Measurements from ENCODE around the gene ATP11C. TPM values are rescaled to one million over a fixed set of nuclear protein-coding genes. Genes with fewer than 3 reads are reported as not detected.

ATP11C gene
- total and polyA plus RNA-seq, 4 donors = 25.6 to 50.4 (median 29.6) TPM

DNA sequence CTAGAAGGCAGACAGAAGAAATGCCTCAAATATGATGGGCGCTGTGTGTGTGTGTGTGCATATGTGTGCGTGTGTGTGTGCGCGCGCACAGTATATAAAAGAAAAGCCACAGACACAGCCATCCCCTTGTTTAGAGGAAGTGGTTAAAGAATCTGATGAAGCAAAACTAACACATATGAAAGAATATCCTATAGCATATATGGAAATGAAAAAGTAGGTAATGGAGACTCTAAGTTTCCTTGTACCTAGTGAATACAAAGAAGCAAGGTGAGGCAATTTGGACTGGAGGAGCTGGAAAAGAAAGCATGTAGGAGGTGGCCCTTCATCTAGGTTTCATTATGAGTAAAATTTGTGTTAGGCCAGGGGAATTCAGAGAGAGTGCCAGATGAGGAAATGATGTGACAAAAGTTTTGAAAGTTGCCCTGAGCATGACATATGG is 166.3 kb downstream of the ATP11C start:
- no peaks in the 10 kb centered on the region for H3K36me3 ChIP-seq (ENCODE audit: control insufficient read depth, insufficient read depth, low read length)
- H3K27ac ChIP-seq (ENCODE audit: low read depth, low read length) = no peak overlapping the region
- H3K27me3 ChIP-seq (ENCODE audit: control insufficient read depth, insufficient read depth, low read length) = no peaks in the 10 kb centered on the region
- WGBS (ENCODE audit: insufficient coverage) = no CpG with 5 or more reads among the region's 5 CpGs
- no peak overlapping the region for H3K4me3 ChIP-seq (ENCODE audit: low read depth, low read length)
- no peak for DNase-seq (ENCODE audit: low read depth in 4 of 6, low spot score in 6 of 6)
- H3K9me3 ChIP-seq (ENCODE audit: control insufficient read depth, insufficient read depth, low read length) = no peaks in the 10 kb centered on the region
- no peaks in the 10 kb centered on the region for H3K4me1 ChIP-seq (ENCODE audit: control insufficient read depth, insufficient read depth, low read length)

DNA sequence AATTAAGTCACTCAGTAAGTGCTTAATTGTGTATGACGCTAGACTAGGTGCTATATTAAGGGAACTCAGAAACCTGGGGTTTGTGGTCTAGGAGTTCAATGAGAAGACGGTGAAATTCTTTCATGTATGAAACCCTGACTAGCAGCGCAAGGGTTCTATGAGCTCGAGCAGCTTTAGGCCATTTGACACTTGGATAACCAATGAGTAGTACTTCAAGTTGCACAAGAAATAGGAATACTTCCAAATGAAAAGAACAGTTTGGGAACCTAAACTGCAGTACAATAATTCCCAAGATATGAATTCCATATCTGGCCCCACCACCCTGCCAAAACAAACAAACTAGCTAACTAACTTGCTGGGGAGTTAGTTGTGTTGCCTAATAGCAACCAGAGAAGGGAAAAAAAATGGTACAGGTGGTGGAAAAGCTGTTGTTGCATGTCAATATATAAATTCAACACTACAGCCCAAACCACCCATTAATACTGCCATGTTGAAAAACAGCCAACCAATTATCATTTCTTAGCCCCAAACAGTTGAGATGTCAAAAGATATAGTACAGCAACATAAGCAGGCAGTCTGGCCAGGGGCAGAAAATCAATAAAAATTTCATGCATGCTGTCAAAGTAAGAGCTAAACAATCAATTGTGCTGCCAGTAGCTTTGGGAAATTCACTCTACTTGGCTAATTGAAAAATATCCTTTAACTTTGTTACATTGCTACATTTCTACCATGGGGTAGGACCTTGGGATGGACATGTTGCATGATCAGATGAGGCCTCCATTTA is 170.3 kb downstream of the ATP11C start:
- peaks cover 3% of the 10 kb centered on the region for H3K27me3 ChIP-seq (ENCODE audit: control insufficient read depth, insufficient read depth, low read length)
- no peak overlapping the region for H3K27ac ChIP-seq (ENCODE audit: low read depth, low read length)
- H3K36me3 ChIP-seq (ENCODE audit: control insufficient read depth, insufficient read depth, low read length) = no peaks in the 10 kb centered on the region
- H3K4me1 ChIP-seq (ENCODE audit: control insufficient read depth, insufficient read depth, low read length) = no peaks in the 10 kb centered on the region
- no peaks in the 10 kb centered on the region for H3K9me3 ChIP-seq (ENCODE audit: control insufficient read depth, insufficient read depth, low read length)
- H3K4me3 ChIP-seq (ENCODE audit: low read depth, low read length) = no peak overlapping the region
- WGBS (ENCODE audit: insufficient coverage) = 96% methylated on average over 3 of the region's 4 CpGs
- DNase-seq (ENCODE audit: low read depth in 4 of 6, low spot score in 6 of 6) = no peak

DNA sequence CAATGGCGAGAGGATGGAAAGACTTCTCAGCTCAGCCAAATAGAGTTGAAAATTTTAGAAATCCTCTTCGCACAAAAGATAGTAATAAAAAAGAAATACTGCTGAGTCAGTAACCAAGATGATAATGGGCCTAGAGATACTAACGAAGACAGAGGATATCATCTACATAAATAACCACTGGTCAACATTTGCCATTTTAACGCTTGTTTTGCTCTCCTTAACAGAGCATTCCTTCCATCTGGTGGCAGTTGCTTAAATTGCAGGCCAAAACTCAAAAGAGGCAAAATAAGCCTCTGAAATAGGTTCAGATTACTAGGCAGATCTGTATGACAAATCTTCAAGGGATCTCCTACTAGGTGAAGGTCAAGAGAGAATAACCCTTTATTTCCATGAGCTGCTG is 173.2 kb downstream of the ATP11C start:
- Histone ChIP-seq H3K9me3 (ENCODE audit: control insufficient read depth, insufficient read depth, low read length) (peaks cover 2% of the 10 kb centered on the region), H3K27me3 (ENCODE audit: control insufficient read depth, insufficient read depth, low read length) (peaks cover 3% of the 10 kb centered on the region), H3K36me3 (ENCODE audit: control insufficient read depth, insufficient read depth, low read length) (no peaks in the 10 kb centered on the region), H3K4me1 (ENCODE audit: control insufficient read depth, insufficient read depth, low read length) (no peaks in the 10 kb centered on the region), H3K4me3 (ENCODE audit: low read depth, low read length) (no peak overlapping the region), H3K27ac (ENCODE audit: low read depth, low read length) (no peak overlapping the region)
- DNase-seq (ENCODE audit: low read depth in 4 of 6, low spot score in 6 of 6) = peak in 4 of 6 donors; percentile 1 to 50 (median 15)
- WGBS (ENCODE audit: insufficient coverage) = 50% methylated on average over 1 of the region's 4 CpGs

DNA sequence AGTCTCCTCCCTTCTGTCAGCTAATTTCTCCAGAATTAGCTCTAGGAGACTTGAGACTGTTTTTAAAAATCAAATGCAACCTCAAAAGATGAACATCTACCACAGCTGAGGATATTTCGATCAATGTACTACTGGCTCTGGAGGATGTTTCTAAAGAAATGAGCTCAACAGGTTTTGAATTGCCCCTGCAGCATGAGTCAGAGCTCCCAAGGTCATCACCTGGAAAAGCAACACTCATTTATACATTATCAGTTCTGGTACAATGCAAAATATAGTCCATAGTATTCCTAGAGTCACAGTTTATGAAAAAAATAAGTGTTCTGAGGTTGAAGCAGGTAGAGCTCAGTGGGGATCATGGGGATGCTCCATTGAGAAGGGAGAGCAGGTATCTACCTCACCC is 174.0 kb downstream of the ATP11C start:
- no peaks in the 10 kb centered on the region for H3K36me3 ChIP-seq (ENCODE audit: control insufficient read depth, insufficient read depth, low read length)
- peaks cover 3% of the 10 kb centered on the region for H3K27me3 ChIP-seq (ENCODE audit: control insufficient read depth, insufficient read depth, low read length)
- H3K9me3 ChIP-seq (ENCODE audit: control insufficient read depth, insufficient read depth, low read length) = peaks cover 2% of the 10 kb centered on the region
- H3K4me1 ChIP-seq (ENCODE audit: control insufficient read depth, insufficient read depth, low read length) = no peaks in the 10 kb centered on the region
- H3K4me3 ChIP-seq (ENCODE audit: low read depth, low read length) = no peak overlapping the region
- WGBS (ENCODE audit: insufficient coverage) = no CpG with 5 or more reads among the region's 1 CpG
- DNase-seq (ENCODE audit: low read depth in 4 of 6, low spot score in 6 of 6) = no peak
- no peak overlapping the region for H3K27ac ChIP-seq (ENCODE audit: low read depth, low read length)

DNA sequence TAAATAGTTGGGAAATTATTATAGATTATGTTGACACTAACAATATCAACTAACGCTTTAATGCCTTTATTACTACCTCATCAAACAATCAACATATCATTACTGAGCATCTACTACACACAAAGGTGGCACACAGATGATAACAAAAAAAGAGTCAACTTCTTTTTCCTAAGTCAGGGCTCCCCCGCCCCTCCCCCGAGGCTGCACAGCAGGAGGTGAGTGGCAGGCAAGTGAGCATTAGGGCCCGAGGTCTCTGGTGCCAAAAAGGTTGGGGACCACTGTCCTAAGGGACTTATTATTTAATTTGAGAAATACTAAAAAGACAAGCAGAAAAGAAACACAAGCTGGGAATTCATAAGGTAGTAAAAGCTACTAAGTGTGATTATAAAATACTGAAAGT is 174.6 kb downstream of the ATP11C start:
- no peaks in the 10 kb centered on the region for H3K36me3 ChIP-seq (ENCODE audit: control insufficient read depth, insufficient read depth, low read length)
- H3K4me3 ChIP-seq (ENCODE audit: low read depth, low read length) = no peak overlapping the region
- H3K4me1 ChIP-seq (ENCODE audit: control insufficient read depth, insufficient read depth, low read length) = no peaks in the 10 kb centered on the region
- no peak overlapping the region for H3K27ac ChIP-seq (ENCODE audit: low read depth, low read length)
- WGBS (ENCODE audit: insufficient coverage) = no CpG with 5 or more reads among the region's 4 CpGs
- no peak for DNase-seq (ENCODE audit: low read depth in 4 of 6, low spot score in 6 of 6)
- H3K27me3 ChIP-seq (ENCODE audit: control insufficient read depth, insufficient read depth, low read length) = peaks cover 3% of the 10 kb centered on the region
- peaks cover 2% of the 10 kb centered on the region for H3K9me3 ChIP-seq (ENCODE audit: control insufficient read depth, insufficient read depth, low read length)

DNA sequence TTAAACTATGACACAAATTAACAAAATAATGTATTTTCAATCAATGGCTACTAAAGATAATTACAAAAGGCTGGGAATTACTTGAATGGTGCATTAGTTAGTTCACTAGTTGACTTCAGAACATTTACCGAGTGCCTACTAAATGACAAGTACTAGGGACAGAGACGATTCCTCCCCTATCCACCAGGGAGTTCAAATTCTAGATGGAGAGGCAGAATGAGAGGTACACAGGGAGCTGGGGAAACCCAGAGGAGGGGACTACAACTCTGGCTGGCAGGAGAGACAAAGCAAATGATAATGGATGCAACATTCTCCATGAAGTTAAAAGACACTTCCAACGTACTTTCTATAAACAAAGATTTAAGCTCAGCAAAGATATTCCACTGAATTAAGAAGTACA is 181.8 kb downstream of the ATP11C start:
- H3K27ac ChIP-seq (ENCODE audit: low read depth, low read length) = no peak overlapping the region
- peaks cover 4% of the 10 kb centered on the region for H3K9me3 ChIP-seq (ENCODE audit: control insufficient read depth, insufficient read depth, low read length)
- H3K4me3 ChIP-seq (ENCODE audit: low read depth, low read length) = no peak overlapping the region
- no peak for DNase-seq (ENCODE audit: low read depth in 4 of 6, low spot score in 6 of 6)
- WGBS (ENCODE audit: insufficient coverage) = 40% methylated on average over 1 of the region's 3 CpGs
- H3K4me1 ChIP-seq (ENCODE audit: control insufficient read depth, insufficient read depth, low read length) = no peaks in the 10 kb centered on the region
- no peaks in the 10 kb centered on the region for H3K27me3 ChIP-seq (ENCODE audit: control insufficient read depth, insufficient read depth, low read length)
- no peaks in the 10 kb centered on the region for H3K36me3 ChIP-seq (ENCODE audit: control insufficient read depth, insufficient read depth, low read length)

DNA sequence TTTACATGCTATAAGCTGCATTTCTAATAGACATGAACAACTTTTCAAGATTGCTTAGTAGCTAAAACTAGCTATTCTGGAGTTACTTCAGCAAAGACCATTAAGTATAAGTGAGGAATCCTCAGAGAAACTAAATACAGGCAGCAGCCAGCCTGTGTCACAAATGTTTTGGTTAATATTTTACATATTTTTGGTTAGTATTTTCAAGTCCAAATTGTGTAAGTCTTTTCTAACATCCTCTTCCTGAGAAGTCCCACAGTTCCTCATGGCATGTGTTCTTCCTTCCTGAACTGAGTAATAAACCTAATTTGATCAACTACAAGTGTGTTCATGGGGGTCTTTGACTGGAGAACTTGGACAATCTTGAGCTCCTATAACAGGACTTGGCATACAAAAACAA is 182.5 kb downstream of the ATP11C start:
- Histone ChIP-seq H3K4me3 (ENCODE audit: low read depth, low read length) (no peak overlapping the region), H3K36me3 (ENCODE audit: control insufficient read depth, insufficient read depth, low read length) (no peaks in the 10 kb centered on the region), H3K4me1 (ENCODE audit: control insufficient read depth, insufficient read depth, low read length) (no peaks in the 10 kb centered on the region), H3K9me3 (ENCODE audit: control insufficient read depth, insufficient read depth, low read length) (peaks cover 4% of the 10 kb centered on the region), H3K27me3 (ENCODE audit: control insufficient read depth, insufficient read depth, low read length) (no peaks in the 10 kb centered on the region), H3K27ac (ENCODE audit: low read depth, low read length) (no peak overlapping the region)
- DNase-seq (ENCODE audit: low read depth in 4 of 6, low spot score in 6 of 6) = no peak

DNA sequence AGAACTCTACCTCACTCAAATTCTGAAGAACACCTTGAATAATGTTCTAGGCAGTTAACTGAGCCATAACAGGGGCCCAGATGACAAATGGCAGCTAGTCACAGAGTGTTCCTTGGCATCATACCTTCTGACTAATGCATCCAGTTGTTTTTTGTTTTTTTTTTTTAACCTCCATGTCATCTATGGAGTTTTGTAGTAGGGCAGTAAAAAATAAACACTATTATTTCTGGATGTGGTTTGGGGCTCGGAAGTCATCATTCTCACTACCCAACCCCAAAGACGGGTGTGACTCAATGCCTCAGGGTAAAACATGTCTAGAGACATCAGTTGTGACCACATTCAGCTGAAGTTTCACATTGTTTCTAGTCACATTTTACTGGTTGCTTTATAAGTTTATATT is 193.7 kb downstream of the ATP11C start:
- no peak overlapping the region for H3K4me3 ChIP-seq (ENCODE audit: low read depth, low read length)
- H3K36me3 ChIP-seq (ENCODE audit: control insufficient read depth, insufficient read depth, low read length) = no peaks in the 10 kb centered on the region
- peaks cover 2% of the 10 kb centered on the region for H3K27me3 ChIP-seq (ENCODE audit: control insufficient read depth, insufficient read depth, low read length)
- no peak for DNase-seq (ENCODE audit: low read depth in 4 of 6, low spot score in 6 of 6)
- WGBS (ENCODE audit: insufficient coverage) = no CpG with 5 or more reads among the region's 2 CpGs
- no peak overlapping the region for H3K27ac ChIP-seq (ENCODE audit: low read depth, low read length)
- H3K4me1 ChIP-seq (ENCODE audit: control insufficient read depth, insufficient read depth, low read length) = no peaks in the 10 kb centered on the region
- H3K9me3 ChIP-seq (ENCODE audit: control insufficient read depth, insufficient read depth, low read length) = no peaks in the 10 kb centered on the region

DNA sequence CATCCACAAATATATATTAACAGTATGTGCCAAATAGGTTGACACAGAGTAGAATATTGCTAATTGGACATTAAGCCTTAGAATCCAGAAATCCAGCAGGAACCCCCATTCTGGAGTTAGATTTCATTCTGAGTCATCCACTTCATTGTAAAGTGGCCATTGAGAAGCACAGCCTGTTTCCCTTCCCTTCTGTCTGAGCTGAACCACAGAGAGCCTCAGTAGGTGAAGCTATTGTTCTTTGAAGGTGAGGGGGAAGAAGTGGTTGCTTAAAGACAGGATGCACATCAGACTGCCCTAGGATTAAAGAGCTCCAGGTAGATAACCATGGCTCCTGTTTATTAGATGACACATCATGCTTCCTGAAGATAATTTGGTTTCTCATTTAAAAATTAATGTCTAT is 194.3 kb downstream of the ATP11C start:
- H3K4me1 ChIP-seq (ENCODE audit: control insufficient read depth, insufficient read depth, low read length) = no peaks in the 10 kb centered on the region
- no peak overlapping the region for H3K4me3 ChIP-seq (ENCODE audit: low read depth, low read length)
- H3K9me3 ChIP-seq (ENCODE audit: control insufficient read depth, insufficient read depth, low read length) = no peaks in the 10 kb centered on the region
- no peak for DNase-seq (ENCODE audit: low read depth in 4 of 6, low spot score in 6 of 6)
- peaks cover 2% of the 10 kb centered on the region for H3K27me3 ChIP-seq (ENCODE audit: control insufficient read depth, insufficient read depth, low read length)
- H3K27ac ChIP-seq (ENCODE audit: low read depth, low read length) = no peak overlapping the region
- no peaks in the 10 kb centered on the region for H3K36me3 ChIP-seq (ENCODE audit: control insufficient read depth, insufficient read depth, low read length)

DNA sequence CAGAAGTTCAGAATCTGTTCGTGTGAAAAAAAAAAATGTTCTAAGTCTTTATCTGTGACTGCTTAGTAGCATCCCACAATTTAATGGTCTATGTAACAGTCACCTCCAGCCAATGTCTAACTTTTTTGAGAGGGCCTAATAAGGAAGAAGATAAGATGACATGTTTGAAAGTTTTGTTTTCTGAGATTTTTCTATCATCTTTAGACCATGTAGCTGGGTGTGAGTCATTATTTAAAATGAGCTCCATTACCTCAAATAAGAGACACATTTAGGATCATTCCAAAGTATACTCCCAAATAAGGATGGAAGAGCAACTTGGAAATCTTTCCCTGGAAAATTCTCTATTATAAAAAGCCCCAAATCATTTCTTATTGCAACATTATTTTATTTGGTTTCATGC is 196.7 kb downstream of the ATP11C start:
- no peaks in the 10 kb centered on the region for H3K9me3 ChIP-seq (ENCODE audit: control insufficient read depth, insufficient read depth, low read length)
- no peaks in the 10 kb centered on the region for H3K4me1 ChIP-seq (ENCODE audit: control insufficient read depth, insufficient read depth, low read length)
- H3K4me3 ChIP-seq (ENCODE audit: low read depth, low read length) = no peak overlapping the region
- no peak for DNase-seq (ENCODE audit: low read depth in 4 of 6, low spot score in 6 of 6)
- no CpG with 5 or more reads among the region's 1 CpG for whole genome bisulfite sequencing (ENCODE audit: insufficient coverage)
- H3K36me3 ChIP-seq (ENCODE audit: control insufficient read depth, insufficient read depth, low read length) = no peaks in the 10 kb centered on the region
- peaks cover 2% of the 10 kb centered on the region for H3K27me3 ChIP-seq (ENCODE audit: control insufficient read depth, insufficient read depth, low read length)
- no peak overlapping the region for H3K27ac ChIP-seq (ENCODE audit: low read depth, low read length)

Measured in spinal cord (tissue), 10 donors.